Smooth muscle cell (in vitro differentiated cells): ENCODE results near the gene FAF1. TPM values are rescaled to one million over a fixed set of nuclear protein-coding genes. Genes with fewer than 3 reads are reported as not detected.
"Not testable (repeated sequence)": the region's sequence is repeated elsewhere in the genome, so short reads cannot be mapped to it uniquely, and the experiment has no call there.

Source experiments
- DNase-seq: peaks from one replicate; lab custom pipeline; 2025; ENCODE audit not compliant: unreplicated experiment; lab: John Stamatoyannopoulos, UW
- H2AFZ ChIP-seq: fragments of 200-600 bp; sonication (generic); 2 replicates; pipeline ENCODE4 v1.6.0; 2016; ENCODE audit warnings: antibody characterized with exemption, low read depth, mild to moderate bottlenecking
- H3F3A ChIP-seq: fragments of 200-600 bp; sonication (generic); 2 replicates; pipeline ENCODE4 v1.6.0; 2017; ENCODE audit warnings: antibody characterized with exemption, low read depth
- H3K27ac ChIP-seq: fragments of 200-600 bp; sonication (generic); 2 replicates; pipeline ENCODE4 v1.5.1; 2016; ENCODE audit warnings: low read depth, mild to moderate bottlenecking
- H3K27me3 ChIP-seq: fragments of 200-600 bp; sonication (generic); 2 replicates; pipeline ENCODE4 v1.6.1; 2016; ENCODE audit warnings: low read depth, mild to moderate bottlenecking
- H3K36me3 ChIP-seq: fragments of 200-600 bp; sonication (generic); 2 replicates; pipeline ENCODE4 v1.5.1; 2016; ENCODE audit warnings: low read depth
- H3K4me1 ChIP-seq: fragments of 200-600 bp; sonication (generic); 2 replicates; pipeline ENCODE4 v1.5.1; 2016; ENCODE audit warnings: low read depth
- H3K4me2 ChIP-seq: fragments of 200-600 bp; sonication (generic); 2 replicates; pipeline ENCODE4 v1.6.0; 2016; ENCODE audit warnings: mild to moderate bottlenecking
- H3K4me3 ChIP-seq: fragments of 200-600 bp; sonication (generic); 2 replicates; pipeline ENCODE4 v1.5.1; 2016; ENCODE audit warnings: mild to moderate bottlenecking
- H3K79me2 ChIP-seq: fragments of 200-600 bp; sonication (generic); 2 replicates; pipeline ENCODE4 v1.6.0; 2016; ENCODE audit warnings: low read depth, mild to moderate bottlenecking
- H3K9ac ChIP-seq: fragments of 200-600 bp; sonication (generic); 2 replicates; pipeline ENCODE4 v1.6.0; 2016; ENCODE audit warnings: low read depth
- H3K9me3 ChIP-seq: fragments of 200-600 bp; sonication (generic); replicated peaks from 2 replicates; pipeline ENCODE4 v1.5.1; 2016; ENCODE audit warnings: low read depth
- H4K20me1 ChIP-seq: fragments of 200-600 bp; sonication (generic); 2 replicates; pipeline ENCODE4 v1.6.0; 2016; ENCODE audit warnings: low read depth
- WGBS: methylation state at CpG from one replicate; pipeline ENCODE4 v1.1.7; 2016; ENCODE audit warnings: low lambda C conversion rate; 5-methylcytosine and 5-hydroxymethylcytosine counted together
- polyA plus RNA-seq: library from polyadenylated mRNA; unstranded; fragments of >200 nt; fragmentation: Nextera tagmentation; extraction: Ambion mirVana; gene quantifications from 2 replicates; pipeline ENCODE4 v1.2.1, GENCODE V29; 2016
- total RNA-seq: library from RNA; depleted of rRNA; stranded (reverse); fragments of >200 nt; gene quantifications from 2 replicates; pipeline ENCODE4 v1.2.3, GENCODE V29; 2014
- TF ChIP-seq, protein P1 (sequence below): fragments of 200-600 bp; sonication (generic); IDR thresholded peaks from 2 replicates; pipeline ENCODE4 v1.5.1; 2017; ENCODE audit warnings: borderline replicate concordance, mild to moderate bottlenecking, antibody characterized with exemption; ENCODE audit not compliant: insufficient read depth, poor library complexity, severe bottlenecking

Gene FAF1
- total and polyA plus RNA-seq, 2 experiments from 2014 or later: 51.5 to 51.6 TPM

DNA sequence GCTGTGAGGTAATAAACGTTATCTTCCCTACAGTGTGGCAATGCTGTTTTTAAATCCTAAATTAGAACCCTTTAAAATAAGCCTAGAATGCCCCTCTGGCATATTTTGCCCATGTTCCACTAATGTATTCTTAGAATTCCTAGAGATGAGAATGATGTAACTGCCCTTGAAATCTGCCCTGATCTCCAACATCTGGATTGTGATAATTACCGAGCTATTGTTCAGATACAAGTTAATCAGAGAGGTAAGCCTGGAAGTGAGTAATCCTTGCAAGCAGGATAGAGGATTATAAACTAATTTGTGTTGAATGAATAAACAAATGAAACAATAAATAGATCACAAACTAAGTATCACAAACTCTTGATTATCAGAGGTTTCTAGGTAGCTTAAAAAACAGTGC lies 429.0 kb downstream of the FAF1 start:
- TF ChIP-seq, protein P1, sequence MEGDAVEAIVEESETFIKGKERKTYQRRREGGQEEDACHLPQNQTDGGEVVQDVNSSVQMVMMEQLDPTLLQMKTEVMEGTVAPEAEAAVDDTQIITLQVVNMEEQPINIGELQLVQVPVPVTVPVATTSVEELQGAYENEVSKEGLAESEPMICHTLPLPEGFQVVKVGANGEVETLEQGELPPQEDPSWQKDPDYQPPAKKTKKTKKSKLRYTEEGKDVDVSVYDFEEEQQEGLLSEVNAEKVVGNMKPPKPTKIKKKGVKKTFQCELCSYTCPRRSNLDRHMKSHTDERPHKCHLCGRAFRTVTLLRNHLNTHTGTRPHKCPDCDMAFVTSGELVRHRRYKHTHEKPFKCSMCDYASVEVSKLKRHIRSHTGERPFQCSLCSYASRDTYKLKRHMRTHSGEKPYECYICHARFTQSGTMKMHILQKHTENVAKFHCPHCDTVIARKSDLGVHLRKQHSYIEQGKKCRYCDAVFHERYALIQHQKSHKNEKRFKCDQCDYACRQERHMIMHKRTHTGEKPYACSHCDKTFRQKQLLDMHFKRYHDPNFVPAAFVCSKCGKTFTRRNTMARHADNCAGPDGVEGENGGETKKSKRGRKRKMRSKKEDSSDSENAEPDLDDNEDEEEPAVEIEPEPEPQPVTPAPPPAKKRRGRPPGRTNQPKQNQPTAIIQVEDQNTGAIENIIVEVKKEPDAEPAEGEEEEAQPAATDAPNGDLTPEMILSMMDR: no peak
- H3K9ac ChIP-seq: no peak overlapping the region
- H3F3A ChIP-seq: no peaks in the 10 kb centered on the region
- H3K27ac ChIP-seq: no peak overlapping the region
- H3K4me1 ChIP-seq: peaks cover 13% of the 10 kb centered on the region
- DNase-seq: no peak
- H3K36me3 ChIP-seq: no peaks in the 10 kb centered on the region
- no peaks in the 10 kb centered on the region for H3K9me3 ChIP-seq
- 82% methylated on average over 2 of the region's 2 CpGs for WGBS
- no peak overlapping the region for H3K4me2 ChIP-seq
- H3K27me3 ChIP-seq: no peaks in the 10 kb centered on the region
- H3K4me3 ChIP-seq: no peak overlapping the region
- H4K20me1 ChIP-seq: no peaks in the 10 kb centered on the region
- H3K79me2 ChIP-seq: no peaks in the 10 kb centered on the region
- no peak overlapping the region for H2AFZ ChIP-seq

DNA sequence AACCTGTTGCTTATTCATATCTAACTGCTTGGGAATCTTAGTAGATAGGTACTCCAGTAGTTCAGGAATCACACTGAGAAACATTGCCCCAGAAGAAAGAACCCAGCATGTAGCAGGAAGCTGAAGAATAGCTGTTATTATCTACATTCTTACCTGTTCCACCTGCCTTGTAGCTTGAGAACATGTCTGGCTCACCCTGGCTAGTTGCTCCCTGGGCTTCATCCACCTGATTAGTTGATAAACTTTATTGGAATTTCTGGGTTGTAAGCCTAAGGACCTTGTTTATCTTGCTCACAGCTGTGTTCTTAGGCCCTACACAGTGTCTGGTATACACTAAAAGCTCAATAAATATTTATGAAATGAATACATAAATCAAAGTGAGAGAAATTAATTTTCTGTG lies 430.6 kb downstream of the FAF1 start:
- DNase-seq: no peak
- Histone ChIP-seq H2AFZ (no peak overlapping the region), H3K4me1 (peaks cover 13% of the 10 kb centered on the region), H3K27me3 (no peaks in the 10 kb centered on the region), H3K36me3 (no peaks in the 10 kb centered on the region), H3K9ac (no peak overlapping the region), H3K4me3 (no peak overlapping the region), H3K79me2 (no peaks in the 10 kb centered on the region), H4K20me1 (no peaks in the 10 kb centered on the region), H3K4me2 (no peak overlapping the region), H3K9me3 (no peaks in the 10 kb centered on the region), H3F3A (no peaks in the 10 kb centered on the region), H3K27ac (no peak overlapping the region)
- TF ChIP-seq, protein P1: no peak

DNA sequence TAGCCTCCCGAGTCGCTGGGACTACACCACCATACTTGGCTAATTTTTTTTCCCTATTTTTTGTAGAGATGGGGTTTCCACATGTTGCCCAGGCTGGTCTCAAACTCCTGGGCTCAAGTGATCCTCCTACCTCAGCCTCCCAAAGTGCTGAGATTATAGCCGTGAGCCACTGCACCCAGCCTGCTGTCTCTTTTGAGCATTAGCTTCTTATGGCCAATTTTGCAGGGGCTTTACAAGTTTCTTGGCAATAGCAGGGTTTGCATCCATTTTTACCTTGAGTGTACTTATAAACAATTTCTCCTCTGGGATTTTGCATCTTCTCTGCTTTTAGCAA lies 432.1 kb downstream of the FAF1 start:
- H3K27me3 ChIP-seq, H2AFZ ChIP-seq, H3K9ac ChIP-seq, H3K36me3 ChIP-seq, H3K4me2 ChIP-seq, H3K27ac ChIP-seq, H3K79me2 ChIP-seq, H4K20me1 ChIP-seq, DNase-seq, H3K4me3 ChIP-seq, H3K9me3 ChIP-seq, H3F3A ChIP-seq: not testable (repeated sequence)
- H3K4me1 ChIP-seq: peaks cover 13% of the 10 kb centered on the region
- WGBS: 100% methylated on average over 3 of the region's 3 CpGs

DNA sequence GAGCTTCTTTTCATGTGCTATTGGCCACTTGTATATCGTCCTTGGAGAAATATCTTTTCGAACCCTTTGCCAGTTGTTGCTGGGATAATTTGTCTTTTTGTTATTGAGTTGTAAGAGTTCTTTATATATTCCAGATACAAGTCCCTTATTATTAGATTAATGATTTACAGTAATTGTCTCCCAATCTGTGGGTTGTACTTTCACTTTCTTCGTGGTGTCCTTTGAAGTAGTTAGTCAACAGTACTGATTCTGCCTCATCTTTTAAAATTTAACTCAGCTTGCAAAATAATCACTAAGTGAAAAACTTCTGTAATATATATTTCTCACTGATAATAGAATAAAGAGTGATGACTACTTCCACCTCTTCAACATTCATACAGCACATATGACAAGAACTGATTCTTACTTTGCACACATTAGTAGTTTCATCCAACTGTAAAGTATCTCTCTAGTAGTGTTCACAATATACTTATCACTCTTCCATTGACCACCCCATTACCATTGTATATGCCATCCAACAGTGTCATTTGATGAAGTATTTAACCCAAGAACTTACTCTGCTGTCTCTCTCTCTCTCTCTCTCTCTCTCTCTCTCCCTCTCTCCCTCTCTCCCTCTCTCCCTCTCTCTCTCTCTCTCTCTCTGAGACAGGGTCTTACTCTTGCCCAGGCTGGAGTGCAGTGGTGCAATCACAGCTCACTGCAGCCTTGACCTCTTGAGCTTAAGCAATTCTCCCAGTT lies 432.6 kb downstream of the FAF1 start:
- DNase-seq: no peak
- H3K4me1 ChIP-seq: peaks cover 13% of the 10 kb centered on the region
- H3K4me3 ChIP-seq: no peak overlapping the region
- H3K4me2 ChIP-seq: no peak overlapping the region
- H3K36me3 ChIP-seq: no peaks in the 10 kb centered on the region
- no peak overlapping the region for H3K27ac ChIP-seq
- no peak overlapping the region for H2AFZ ChIP-seq
- no peaks in the 10 kb centered on the region for H3K9me3 ChIP-seq
- no peaks in the 10 kb centered on the region for H4K20me1 ChIP-seq
- no peak overlapping the region for H3K9ac ChIP-seq
- TF ChIP-seq, protein P1: no peak
- H3F3A ChIP-seq: no peaks in the 10 kb centered on the region
- no peaks in the 10 kb centered on the region for H3K27me3 ChIP-seq
- H3K79me2 ChIP-seq: no peaks in the 10 kb centered on the region
- WGBS: 94% methylated on average over 3 of the region's 3 CpGs
